ENCODE data around the gene MYO1E. TPM values are rescaled to one million over a fixed set of nuclear protein-coding genes. Genes with fewer than 3 reads are reported as not detected.

The MYO1E gene
- total and polyA plus RNA-seq, 2 of the 8 experiments (the other 6 are each of a cell fraction or from before 2014, with no cell fraction given), result 19.6 to 142 TPM

GRCh38 chr15:59157396-59157795 is 215.3 kb downstream of the MYO1E start:
- Histone ChIP-seq H3K79me1 (ENCODE audit: low read depth, low read length) (no peaks in the 10 kb centered on the region), H4K20me1 (replicated peaks in 1 of 2; ENCODE audit: control insufficient read depth in 1 of 2, insufficient read depth in 2 of 2, low read length in 2 of 2) (no peaks in the 10 kb centered on the region), H2AFZ (ENCODE audit: low read length) (no peak overlapping the region), H3K79me2 (ENCODE audit: control insufficient read depth in 1 of 2, insufficient read depth in 2 of 2, low read length in 2 of 2) (no peaks in the 10 kb centered on the region), H2AK5ac (ENCODE audit: low read depth, low read length) (no peak overlapping the region), H2BK15ac (ENCODE audit: low read length) (no peak overlapping the region), H4K5ac (ENCODE audit: insufficient read length, low read depth, low read length) (no peak overlapping the region), H3K4me3 (ENCODE audit: extremely low read depth in 1 of 4, insufficient read depth in 2 of 4, low read depth in 3 of 4, low read length in 4 of 4) (no peak overlapping the region), H3K23ac (ENCODE audit: insufficient read length) (no peak overlapping the region), H4K8ac (ENCODE audit: extremely low read depth, insufficient read depth, low read length) (no peak overlapping the region), H2BK12ac (ENCODE audit: low read depth, low read length) (no peak overlapping the region), H2BK5ac (ENCODE audit: low read depth, low read length) (no peak overlapping the region), H3K9me3 (ENCODE audit: insufficient read depth in 2 of 2, low read depth in 1 of 2, low read length in 1 of 2) (no peaks in the 10 kb centered on the region), H3K27ac (ENCODE audit: low read depth, low read length) (no peak overlapping the region), H3K4ac (replicated peaks; ENCODE audit: insufficient read length, low read depth, low read length) (no peak overlapping the region), H3K23me2 (ENCODE audit: low read depth, low read length) (no peaks in the 10 kb centered on the region; the same call in 1 of the 2 replicates), H3K9ac (replicated peaks in 1 of 4; ENCODE audit: extremely low read depth in 1 of 4, low read depth in 3 of 4, low read length in 3 of 4) (no peak overlapping the region), H4K91ac (replicated peaks; ENCODE audit: insufficient read length, low read length) (no peak overlapping the region), H3K27me3 (replicated peaks in 1 of 4; ENCODE audit: control insufficient read depth in 3 of 4, extremely low read depth in 1 of 4, insufficient read depth in 3 of 4, low read length in 3 of 4) (no peaks in the 10 kb centered on the region), H3K56ac (replicated peaks; ENCODE audit: insufficient read length, low read depth, low read length) (no peak overlapping the region), H3K36me3 (ENCODE audit: control insufficient read depth in 2 of 4, insufficient read depth in 4 of 4, low read length in 3 of 4) (peaks cover 9 to 62% (median 20%) of the 10 kb centered on the region in 4 experiments), H2BK120ac (replicated peaks; ENCODE audit: low read depth, low read length) (no peak overlapping the region), H3K18ac (ENCODE audit: extremely low read depth, low read length) (no peak overlapping the region), H3K14ac (ENCODE audit: insufficient read length) (no peak overlapping the region), H3K4me2 (ENCODE audit: insufficient read depth in 1 of 2, low read depth in 2 of 2, low read length in 2 of 2) (no peak overlapping the region), H3K4me1 (replicated peaks in 1 of 4; ENCODE audit: control insufficient read depth in 3 of 4, insufficient read depth in 4 of 4, low read length in 3 of 4) (no peaks in the 10 kb centered on the region; a peak in 2 of 7 replicates), H2BK20ac (ENCODE audit: low read length) (no peak overlapping the region)
- ChIA-PET POLR2A (ENCODE audit: partially characterized antibody) (interaction anchor here (1.5 kb wide), 1 partner anchor 10 kb away, joined by 4 read pairs; no protein-coding TSS in a partner anchor), CTCF (ENCODE audit: partially characterized antibody) (interaction anchor here (0.6 to 1.2 kb wide), 5 partner anchors 178 to 445 kb away, joined by 3 to 4 read pairs (median 3); no protein-coding TSS in a partner anchor)
- DNase-seq (ENCODE audit: low read depth in 1 of 2, low spot score in 2 of 2) (no peak), FAIRE-seq (no peak)
- WGBS, 2 experiments (ENCODE audit: extremely low coverage in 1 of 2, insufficient coverage in 1 of 2, insufficient read length in 1 of 2, insufficient replicate concordance in 2 of 2, low coverage in 1 of 2, low lambda C conversion rate in 2 of 2, missing lambda C conversion rate in 1 of 2), result 100% methylated on average over 5 of the region's 5 CpGs; no CpG with 5 or more reads in 1 of the 2 experiments
- peak; percentile 70 for TF ChIP-seq RFX5 (IDR thresholded peaks at IDR 0.05; ENCODE audit: borderline replicate concordance, low read depth, low read length)
- TF ChIP-seq BACH1 (IDR thresholded peaks at IDR 0.05; ENCODE audit: low read length), result no peak
